ENCODE data around the gene TMEM100. TPM values are rescaled to one million over a fixed set of nuclear protein-coding genes. Genes with fewer than 3 reads are reported as not detected.

The TMEM100 gene
- total RNA-seq, 2 experiments from 2014 or later: not detected

DNA sequence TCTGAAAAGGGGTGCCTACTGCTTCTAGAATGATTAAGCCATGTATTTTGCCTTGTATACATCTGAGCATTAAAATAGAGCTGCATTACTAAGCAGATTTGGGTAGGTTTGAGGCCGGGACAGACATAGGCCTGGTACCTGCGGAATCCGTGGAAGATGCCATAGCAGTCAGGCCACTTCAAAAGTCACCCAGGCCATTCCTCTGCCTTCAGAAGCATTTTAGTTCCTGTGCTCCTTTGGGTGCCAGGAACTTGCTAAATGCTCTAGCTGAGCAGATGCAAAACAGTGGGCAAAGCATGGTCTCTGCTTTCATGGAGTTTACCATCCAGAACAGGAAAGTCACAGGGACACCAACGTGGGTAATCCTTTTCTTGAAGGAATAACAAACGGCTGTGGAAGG, 5.7 kb upstream of the TMEM100 start:
- DNase-seq (no peak), ATAC-seq (no peak)
- intact Hi-C loops (cut with micrococcal nuclease): no loop called here
- H3K36me3 Mint-ChIP-seq (ENCODE audit: low read depth): no peaks in the 10 kb centered on the region
- no peaks in the 10 kb centered on the region for H3K9me3 Mint-ChIP-seq
- H3K4me3 Mint-ChIP-seq: no peak overlapping the region
- CTCF ChIA-PET: interaction anchor here (1.4 to 1.6 kb wide), 2 partner anchors 10 to 202 kb away, joined by 6 to 7 read pairs; no protein-coding TSS in a partner anchor
- peaks cover 54% of the 10 kb centered on the region for H3K27me3 Mint-ChIP-seq
- peaks cover 12% of the 10 kb centered on the region for H3K4me1 Mint-ChIP-seq (ENCODE audit: low read depth)
- no peak overlapping the region for H3K27ac Mint-ChIP-seq
- TF ChIP-seq, protein P1, sequence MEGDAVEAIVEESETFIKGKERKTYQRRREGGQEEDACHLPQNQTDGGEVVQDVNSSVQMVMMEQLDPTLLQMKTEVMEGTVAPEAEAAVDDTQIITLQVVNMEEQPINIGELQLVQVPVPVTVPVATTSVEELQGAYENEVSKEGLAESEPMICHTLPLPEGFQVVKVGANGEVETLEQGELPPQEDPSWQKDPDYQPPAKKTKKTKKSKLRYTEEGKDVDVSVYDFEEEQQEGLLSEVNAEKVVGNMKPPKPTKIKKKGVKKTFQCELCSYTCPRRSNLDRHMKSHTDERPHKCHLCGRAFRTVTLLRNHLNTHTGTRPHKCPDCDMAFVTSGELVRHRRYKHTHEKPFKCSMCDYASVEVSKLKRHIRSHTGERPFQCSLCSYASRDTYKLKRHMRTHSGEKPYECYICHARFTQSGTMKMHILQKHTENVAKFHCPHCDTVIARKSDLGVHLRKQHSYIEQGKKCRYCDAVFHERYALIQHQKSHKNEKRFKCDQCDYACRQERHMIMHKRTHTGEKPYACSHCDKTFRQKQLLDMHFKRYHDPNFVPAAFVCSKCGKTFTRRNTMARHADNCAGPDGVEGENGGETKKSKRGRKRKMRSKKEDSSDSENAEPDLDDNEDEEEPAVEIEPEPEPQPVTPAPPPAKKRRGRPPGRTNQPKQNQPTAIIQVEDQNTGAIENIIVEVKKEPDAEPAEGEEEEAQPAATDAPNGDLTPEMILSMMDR (IDR thresholded peaks at IDR 0.05): no peak
- POLR2A ChIA-PET: no interaction called here

DNA sequence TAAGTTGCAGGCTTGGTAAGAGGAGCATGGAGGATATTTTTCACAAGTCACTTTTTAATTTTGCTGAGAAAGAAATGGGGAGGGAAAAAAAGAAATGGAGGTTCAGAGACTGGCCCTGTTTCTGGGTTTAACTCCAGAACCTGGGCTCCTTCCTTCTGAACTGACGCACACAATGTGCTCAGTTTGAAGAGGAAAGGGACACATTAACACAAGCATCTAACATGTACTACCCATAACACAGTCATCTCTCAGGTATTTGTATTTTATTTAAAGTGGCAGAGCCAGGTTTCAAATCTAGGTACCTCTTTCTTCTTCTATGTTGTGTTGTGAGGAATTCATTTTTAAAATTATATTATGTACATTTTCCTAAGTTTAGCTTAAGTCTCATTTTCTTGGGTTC, 5.3 kb upstream of the TMEM100 start:
- intact Hi-C loops (cut with micrococcal nuclease): no loop called here
- no peak for DNase-seq
- peaks cover 55% of the 10 kb centered on the region for H3K27me3 Mint-ChIP-seq

DNA sequence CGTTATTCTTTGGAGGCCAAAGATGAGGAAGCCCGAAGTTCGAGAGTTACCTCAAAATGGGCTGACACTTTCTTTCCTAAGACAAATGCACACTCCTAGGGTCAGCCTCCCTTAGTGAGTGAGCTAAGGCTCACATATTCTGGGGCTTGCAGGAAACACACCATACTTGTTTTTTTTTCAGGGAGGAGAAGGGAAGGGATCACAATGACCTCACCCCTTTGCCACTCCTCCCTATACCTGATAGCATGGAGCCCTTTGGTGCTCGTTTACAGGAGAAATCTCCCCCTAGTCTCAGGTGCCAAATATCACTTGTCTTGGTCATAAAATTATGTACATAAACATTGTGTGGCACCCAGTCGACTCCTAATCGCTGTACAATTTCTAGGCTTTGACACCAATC, 4.6 kb upstream of the TMEM100 start:
- DNase-seq (no peak), ATAC-seq (no peak)
- no peak overlapping the region for H3K4me3 Mint-ChIP-seq
- POLR2A ChIA-PET: no interaction called here
- peaks cover 54% of the 10 kb centered on the region for H3K27me3 Mint-ChIP-seq
- intact Hi-C loops (cut with micrococcal nuclease): no loop called here
- no peak overlapping the region for H3K27ac Mint-ChIP-seq
- H3K4me1 Mint-ChIP-seq (ENCODE audit: low read depth): peaks cover 3% of the 10 kb centered on the region
- CTCF ChIA-PET: interaction anchor here (0.8 kb wide), 1 partner anchor 9 kb away, joined by 3 read pairs; no protein-coding TSS in a partner anchor
- H3K9me3 Mint-ChIP-seq: no peaks in the 10 kb centered on the region
- TF ChIP-seq, protein P1 (IDR thresholded peaks at IDR 0.05): no peak
- no peaks in the 10 kb centered on the region for H3K36me3 Mint-ChIP-seq (ENCODE audit: low read depth)

More for the DNA sequence above, 5.3 kb upstream of the TMEM100 start:
- TF ChIP-seq, protein P1 (IDR thresholded peaks at IDR 0.05): no peak
- ATAC-seq: no peak
- Mint-ChIP-seq H3K36me3 (ENCODE audit: low read depth) (no peaks in the 10 kb centered on the region), H3K4me1 (ENCODE audit: low read depth) (peaks cover 7% of the 10 kb centered on the region), H3K4me3 (no peak overlapping the region), H3K9me3 (no peaks in the 10 kb centered on the region), H3K27ac (no peak overlapping the region)
- CTCF ChIA-PET: interaction anchor here (1.6 kb wide), 1 partner anchor 10 kb away, joined by 6 read pairs; no protein-coding TSS in a partner anchor
- POLR2A ChIA-PET: no interaction called here

DNA sequence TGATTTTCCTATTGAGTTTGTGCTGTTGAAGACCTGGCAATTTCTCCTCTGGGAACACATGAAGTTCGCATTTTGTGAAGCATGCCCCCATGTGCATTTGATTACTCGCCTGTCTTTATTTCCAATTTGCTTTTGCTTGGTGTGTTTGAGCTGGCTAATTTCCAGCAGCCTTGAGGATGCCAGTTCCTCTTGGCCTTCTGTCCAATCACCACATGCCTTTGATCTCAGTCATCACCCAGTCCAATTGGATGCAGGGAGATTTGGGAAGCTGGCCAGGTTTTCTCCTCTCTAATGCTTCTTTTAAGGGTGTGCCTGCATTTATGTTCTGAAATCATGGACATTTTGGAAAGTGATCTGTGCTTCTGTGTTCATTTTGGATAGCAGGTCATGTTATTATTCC, 3.8 kb upstream of the TMEM100 start:
- ChIA-PET POLR2A (no interaction called here), CTCF (no interaction called here)
- Mint-ChIP-seq H3K4me1 (ENCODE audit: low read depth) (peaks cover 1% of the 10 kb centered on the region), H3K27me3 (peaks cover 54% of the 10 kb centered on the region), H3K9me3 (no peaks in the 10 kb centered on the region), H3K36me3 (ENCODE audit: low read depth) (no peaks in the 10 kb centered on the region), H3K27ac (no peak overlapping the region), H3K4me3 (no peak overlapping the region)
- ATAC-seq: no peak
- DNase-seq: no peak
- intact Hi-C loops (cut with micrococcal nuclease): no loop called here
- TF ChIP-seq, protein P1 (IDR thresholded peaks at IDR 0.05): no peak

DNA sequence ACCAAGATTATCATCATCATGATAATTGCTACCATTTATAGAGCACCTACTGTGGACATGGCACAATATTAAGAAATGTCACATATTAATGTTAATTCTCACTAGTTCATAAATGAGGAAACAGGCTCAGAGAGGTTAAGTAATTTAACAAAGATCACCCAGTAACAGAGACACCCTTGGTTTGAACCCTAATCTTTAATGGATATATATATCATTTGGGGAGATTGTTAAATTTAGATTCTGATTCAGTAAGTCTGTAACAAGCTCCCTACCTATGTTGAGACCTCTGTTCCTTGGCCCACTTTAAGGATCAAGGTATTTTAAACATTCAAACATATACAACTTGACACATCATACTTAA, 804 bp upstream of the TMEM100 start:
- ATAC-seq (no peak), DNase-seq (no peak)
- intact Hi-C loops (cut with micrococcal nuclease): no loop called here
- POLR2A ChIA-PET: no interaction called here
- CTCF ChIA-PET: interaction anchor here (2.7 kb wide), 1 partner anchor 12 kb away, joined by 10 read pairs; no protein-coding TSS in a partner anchor
- Mint-ChIP-seq H3K27ac (no peak overlapping the region), H3K4me1 (ENCODE audit: low read depth) (no peaks in the 10 kb centered on the region), H3K4me3 (no peak overlapping the region), H3K36me3 (ENCODE audit: low read depth) (no peaks in the 10 kb centered on the region), H3K9me3 (no peaks in the 10 kb centered on the region), H3K27me3 (peaks cover 54% of the 10 kb centered on the region)
- TF ChIP-seq, protein P1 (IDR thresholded peaks at IDR 0.05): no peak

Measured in activated CD8-positive, alpha-beta T cell treated with anti-CD3 and anti-CD28 coated beads for 36 hours (primary cell).